ENCODE results near the gene ARID3A. TPM values are rescaled to one million over a fixed set of nuclear protein-coding genes. Genes with fewer than 3 reads are reported as not detected.

Gene ARID3A
- total and polyA plus RNA-seq, 2 of the 13 experiments (the other 11 are each of a cell fraction or from before 2014, with no cell fraction given): 71.3 to 77.9 TPM

- TF ChIP-seq ZBTB4 (CRISPR knock-in tag; IDR thresholded peaks at IDR 0.05; ENCODE audit: borderline replicate concordance) (no peak), RELA (CRISPR knock-in tag; IDR thresholded peaks at IDR 0.05) (no peak), AGO1 (IDR thresholded peaks at IDR 0.05; ENCODE audit: low read depth, low read length, poor library complexity, severe bottlenecking) (peak; percentile 80), LBX2 (CRISPR knock-in tag; IDR thresholded peaks at IDR 0.05; ENCODE audit: borderline replicate concordance) (no peak), ZNF230 (CRISPR knock-in tag; IDR thresholded peaks at IDR 0.05) (0 out of 2 replicates have a peak, but pooled peaks have one; percentile 56), MEIS1 (CRISPR knock-in tag; IDR thresholded peaks at IDR 0.05; ENCODE audit: borderline replicate concordance) (peak; percentile 60), ATF2 (CRISPR knock-in tag; IDR thresholded peaks at IDR 0.05) (0 out of 2 replicates have a peak, but pooled peaks have one; percentile 17), KLF6 (CRISPR knock-in tag; IDR thresholded peaks at IDR 0.05) (peak; percentile 59; the same call in 1 of the 2 replicates), ZNF484 (CRISPR knock-in tag; IDR thresholded peaks at IDR 0.05; ENCODE audit: borderline replicate concordance, low read depth) (0 out of 2 replicates have a peak, but pooled peaks have one; percentile 14), ZFP82 (CRISPR knock-in tag; IDR thresholded peaks at IDR 0.05; ENCODE audit: borderline replicate concordance) (peak; percentile 28; the same call in 1 of the 2 replicates), ZSCAN30 (CRISPR knock-in tag; IDR thresholded peaks at IDR 0.05) (no peak), SP1 (IDR thresholded peaks at IDR 0.05) (no peak), SP1 (CRISPR knock-in tag; IDR thresholded peaks at IDR 0.05) (peak; percentile 37; the same call in 1 of the 2 replicates), NAIF1 (CRISPR knock-in tag; IDR thresholded peaks at IDR 0.05; ENCODE audit: borderline replicate concordance) (peak; percentile 7; the same call in 1 of the 2 replicates), ZNF580 (CRISPR knock-in tag; IDR thresholded peaks at IDR 0.05; ENCODE audit: borderline replicate concordance, low read depth) (peak; percentile 75), ZFP91 (CRISPR knock-in tag; IDR thresholded peaks at IDR 0.05; ENCODE audit: borderline replicate concordance) (no peak; the same call in 1 of the 2 replicates), MXI1 (IDR thresholded peaks at IDR 0.05; ENCODE audit: borderline replicate concordance, low read depth, low read length) (peak; percentile 89; the same call in 1 of the 3 replicates), ZNF563 (CRISPR knock-in tag; IDR thresholded peaks at IDR 0.05) (peak; percentile 25; the same call in 1 of the 2 replicates), NFKB2 (CRISPR knock-in tag; IDR thresholded peaks at IDR 0.05; ENCODE audit: borderline replicate concordance) (peak; percentile 75; the same call in 1 of the 2 replicates), ZNF530 (CRISPR knock-in tag; IDR thresholded peaks at IDR 0.05; ENCODE audit: low read depth) (no peak), ZNF639 (CRISPR knock-in tag; conservative IDR thresholded peaks at IDR 0.05) (no peak)
Measured at GRCh38 chr19:925087-925525, 729 bp upstream of the ARID3A start (continued).

Data from HepG2 (cell line).